ENCODE measurements around the gene GABBR1. TPM values are rescaled to one million over a fixed set of nuclear protein-coding genes. Genes with fewer than 3 reads are reported as not detected.

Gene GABBR1
- total and polyA plus RNA-seq, 9 donors, result 14.0 to 48.4 (median 33.0) TPM

- no peak for DNase-seq
- peaks cover 15% of the 10 kb centered on the region for H3K36me3 ChIP-seq (ENCODE audit: control insufficient read depth, insufficient read depth, low read length)
- no peaks in the 10 kb centered on the region for H3K9me3 ChIP-seq (replicated peaks; ENCODE audit: control insufficient read depth, low read depth, low read length)
- H3K27me3 ChIP-seq (ENCODE audit: control insufficient read depth, insufficient read depth, low read length), result no peaks in the 10 kb centered on the region
- H3K4me3 ChIP-seq (ENCODE audit: low read length), result no peak overlapping the region
- WGBS (ENCODE audit: insufficient coverage), result 46% methylated on average over 2 of the region's 2 CpGs
- peaks cover 5% of the 10 kb centered on the region for H3K4me1 ChIP-seq (ENCODE audit: control insufficient read depth, insufficient read depth, low read length)
- H3K27ac ChIP-seq (ENCODE audit: low read length), result no peak overlapping the region
These were observed 34.7 kb downstream of the GABBR1 start for GRCh38 chr6:29598172-29598747.

- no peaks in the 10 kb centered on the region for H3K9me3 ChIP-seq (replicated peaks; ENCODE audit: control insufficient read depth, low read depth, low read length)
- H3K36me3 ChIP-seq (ENCODE audit: control insufficient read depth, insufficient read depth, low read length), result peaks cover 6% of the 10 kb centered on the region
- H3K27ac ChIP-seq (ENCODE audit: low read length), result no peak overlapping the region
- DNase-seq, result no peak
- H3K27me3 ChIP-seq (ENCODE audit: control insufficient read depth, insufficient read depth, low read length), result no peaks in the 10 kb centered on the region
- WGBS (ENCODE audit: insufficient coverage), result no CpG with 5 or more reads among the region's 2 CpGs
- peaks cover 5% of the 10 kb centered on the region for H3K4me1 ChIP-seq (ENCODE audit: control insufficient read depth, insufficient read depth, low read length)
- no peak overlapping the region for H3K4me3 ChIP-seq (ENCODE audit: low read length)
These were observed 35.8 kb downstream of the GABBR1 start for GRCh38 chr6:29597184-29597583.

GRCh38 chr6:29596381-29596900 is 36.5 kb downstream of the GABBR1 start:
- Histone ChIP-seq H3K27ac (ENCODE audit: low read length) (no peak overlapping the region), H3K36me3 (ENCODE audit: control insufficient read depth, insufficient read depth, low read length) (peaks cover 3% of the 10 kb centered on the region), H3K27me3 (ENCODE audit: control insufficient read depth, insufficient read depth, low read length) (no peaks in the 10 kb centered on the region), H3K4me3 (ENCODE audit: low read length) (no peak overlapping the region), H3K4me1 (ENCODE audit: control insufficient read depth, insufficient read depth, low read length) (peaks cover 5% of the 10 kb centered on the region), H3K9me3 (replicated peaks; ENCODE audit: control insufficient read depth, low read depth, low read length) (no peaks in the 10 kb centered on the region)
- no peak for DNase-seq
- WGBS (ENCODE audit: insufficient coverage), result 51% methylated on average over 4 of the region's 6 CpGs

- Histone ChIP-seq H3K9me3 (replicated peaks; ENCODE audit: control insufficient read depth, low read depth, low read length) (no peaks in the 10 kb centered on the region), H3K4me3 (ENCODE audit: low read length) (no peak overlapping the region), H3K36me3 (ENCODE audit: control insufficient read depth, insufficient read depth, low read length) (no peaks in the 10 kb centered on the region), H3K27me3 (ENCODE audit: control insufficient read depth, insufficient read depth, low read length) (no peaks in the 10 kb centered on the region), H3K4me1 (ENCODE audit: control insufficient read depth, insufficient read depth, low read length) (peaks cover 5% of the 10 kb centered on the region), H3K27ac (ENCODE audit: low read length) (no peak overlapping the region)
- peak; percentile 16 for DNase-seq
- 0% methylated on average over 1 of the region's 4 CpGs for WGBS (ENCODE audit: insufficient coverage)
These were observed 39.7 kb downstream of the GABBR1 start for GRCh38 chr6:29593199-29593855.

GRCh38 chr6:29591677-29592076 is 41.3 kb downstream of the GABBR1 start:
- H3K27me3 ChIP-seq (ENCODE audit: control insufficient read depth, insufficient read depth, low read length), result no peaks in the 10 kb centered on the region
- H3K36me3 ChIP-seq (ENCODE audit: control insufficient read depth, insufficient read depth, low read length), result no peaks in the 10 kb centered on the region
- no peak for DNase-seq
- H3K4me3 ChIP-seq (ENCODE audit: low read length), result no peak overlapping the region
- WGBS (ENCODE audit: insufficient coverage), result 90% methylated on average over 2 of the region's 2 CpGs
- H3K4me1 ChIP-seq (ENCODE audit: control insufficient read depth, insufficient read depth, low read length), result peaks cover 5% of the 10 kb centered on the region
- H3K9me3 ChIP-seq (replicated peaks; ENCODE audit: control insufficient read depth, low read depth, low read length), result no peaks in the 10 kb centered on the region
- no peak overlapping the region for H3K27ac ChIP-seq (ENCODE audit: low read length)

- Histone ChIP-seq H3K27ac (ENCODE audit: low read length) (no peak overlapping the region), H3K4me3 (ENCODE audit: low read length) (no peak overlapping the region), H3K9me3 (replicated peaks; ENCODE audit: control insufficient read depth, low read depth, low read length) (no peaks in the 10 kb centered on the region), H3K36me3 (ENCODE audit: control insufficient read depth, insufficient read depth, low read length) (no peaks in the 10 kb centered on the region), H3K27me3 (ENCODE audit: control insufficient read depth, insufficient read depth, low read length) (no peaks in the 10 kb centered on the region), H3K4me1 (ENCODE audit: control insufficient read depth, insufficient read depth, low read length) (peaks cover 5% of the 10 kb centered on the region)
- 100% methylated on average over 2 of the region's 4 CpGs for WGBS (ENCODE audit: insufficient coverage)
- no peak for DNase-seq
These were observed 42.7 kb downstream of the GABBR1 start for GRCh38 chr6:29590218-29590808.

- no peak overlapping the region for H3K4me3 ChIP-seq (ENCODE audit: low read length)
- no peaks in the 10 kb centered on the region for H3K9me3 ChIP-seq (replicated peaks; ENCODE audit: control insufficient read depth, low read depth, low read length)
- H3K36me3 ChIP-seq (ENCODE audit: control insufficient read depth, insufficient read depth, low read length), result no peaks in the 10 kb centered on the region
- whole genome bisulfite sequencing (ENCODE audit: insufficient coverage), result 0% methylated on average over 1 of the region's 3 CpGs
- H3K4me1 ChIP-seq (ENCODE audit: control insufficient read depth, insufficient read depth, low read length), result peaks cover 5% of the 10 kb centered on the region
- DNase-seq, result peak; percentile 61
- no peak overlapping the region for H3K27ac ChIP-seq (ENCODE audit: low read length)
- no peaks in the 10 kb centered on the region for H3K27me3 ChIP-seq (ENCODE audit: control insufficient read depth, insufficient read depth, low read length)
These were observed 43.4 kb downstream of the GABBR1 start for GRCh38 chr6:29589423-29590048.

- H3K4me1 ChIP-seq (ENCODE audit: control insufficient read depth, insufficient read depth, low read length), result peaks cover 3% of the 10 kb centered on the region
- no peaks in the 10 kb centered on the region for H3K9me3 ChIP-seq (replicated peaks; ENCODE audit: control insufficient read depth, low read depth, low read length)
- H3K36me3 ChIP-seq (ENCODE audit: control insufficient read depth, insufficient read depth, low read length), result no peaks in the 10 kb centered on the region
- no peak for DNase-seq
- no peak within 1 kb of the TSS for H3K27ac ChIP-seq (ENCODE audit: low read length)
- H3K4me3 ChIP-seq (ENCODE audit: low read length), result no peak within 1 kb of the TSS
- H3K27me3 ChIP-seq (ENCODE audit: control insufficient read depth, insufficient read depth, low read length), result peaks cover 2% of the 10 kb centered on the region
These were observed 48.2 kb downstream of the GABBR1 start, which contains the start of gene OR2H2 for GRCh38 chr6:29584821-29585220. Gene OR2H2 (plus strand): TSS chr6:29585121. CDS start chr6:29587945, 2,824 bp downstream.

- no peak overlapping the region for H3K4me3 ChIP-seq (ENCODE audit: low read length)
- no peaks in the 10 kb centered on the region for H3K4me1 ChIP-seq (ENCODE audit: control insufficient read depth, insufficient read depth, low read length)
- no peak overlapping the region for H3K27ac ChIP-seq (ENCODE audit: low read length)
- no peak for DNase-seq
- WGBS (ENCODE audit: insufficient coverage), result 51% methylated on average over 6 of the region's 7 CpGs
- H3K9me3 ChIP-seq (replicated peaks; ENCODE audit: control insufficient read depth, low read depth, low read length), result no peaks in the 10 kb centered on the region
- peaks cover 1% of the 10 kb centered on the region for H3K27me3 ChIP-seq (ENCODE audit: control insufficient read depth, insufficient read depth, low read length)
- no peaks in the 10 kb centered on the region for H3K36me3 ChIP-seq (ENCODE audit: control insufficient read depth, insufficient read depth, low read length)
These were observed 55.4 kb downstream of the GABBR1 start for GRCh38 chr6:29577544-29577943.

GRCh38 chr6:29576056-29576455 is 56.9 kb downstream of the GABBR1 start:
- DNase-seq, result no peak
- Histone ChIP-seq H3K9me3 (replicated peaks; ENCODE audit: control insufficient read depth, low read depth, low read length) (no peaks in the 10 kb centered on the region), H3K27me3 (ENCODE audit: control insufficient read depth, insufficient read depth, low read length) (no peaks in the 10 kb centered on the region), H3K4me3 (ENCODE audit: low read length) (no peak overlapping the region), H3K27ac (ENCODE audit: low read length) (no peak overlapping the region), H3K4me1 (ENCODE audit: control insufficient read depth, insufficient read depth, low read length) (no peaks in the 10 kb centered on the region), H3K36me3 (ENCODE audit: control insufficient read depth, insufficient read depth, low read length) (no peaks in the 10 kb centered on the region)

Data from muscle of leg (tissue), 11 donors.